Lung (tissue), 12 donors: ENCODE data around the gene RPL21. TPM values are rescaled to one million over a fixed set of nuclear protein-coding genes. Genes with fewer than 3 reads are reported as not detected.

Experiments
- ATAC-seq: fragments of 200-7000 bp; cut with Tn5 transposase; one replicate; pipeline ENCODE4 v1.9.1; 2020; ENCODE audit warnings: moderate number of reproducible peaks; ENCODE audit not compliant: insufficient read depth, low FRiP score
- DNase-seq, 3 donors: peaks; one replicate each; pipeline ENCODE4 v3.0.0-alpha.2; 2013 to 2017
- H3K27ac ChIP-seq, 2 donors: one replicate each; pipeline ENCODE4 v1.5.1; 2013; ENCODE audit warnings: mild to moderate bottlenecking in 2 of 2, moderate library complexity in 2 of 2, control low read depth in 1 of 2, inconsistent platforms in 1 of 2, low read depth in 1 of 2, low read length in 1 of 2
- H3K27me3 ChIP-seq, 3 donors: one replicate each; pipeline ENCODE4 v1.5.1; 2013; ENCODE audit warnings: low read length in 2 of 3; ENCODE audit not compliant: control insufficient read depth in 3 of 3, insufficient read depth in 3 of 3
- H3K36me3 ChIP-seq, 4 donors: one replicate each; pipeline ENCODE4 v1.5.1; 2013; ENCODE audit warnings: low read length in 4 of 4, mild to moderate bottlenecking in 1 of 4, moderate library complexity in 1 of 4; ENCODE audit not compliant: control insufficient read depth in 4 of 4, insufficient read depth in 4 of 4
- H3K4me1 ChIP-seq, 5 donors: one replicate each; pipeline ENCODE4 v1.5.1; 2013; ENCODE audit warnings: low read length in 5 of 5, mild to moderate bottlenecking in 2 of 5, moderate library complexity in 1 of 5; ENCODE audit not compliant: control insufficient read depth in 5 of 5, insufficient read depth in 5 of 5
- H3K4me3 ChIP-seq: one replicate; pipeline ENCODE4 v1.5.1; 2013; ENCODE audit warnings: mild to moderate bottlenecking, control low read depth, moderate library complexity
- H3K9ac ChIP-seq, 2 donors: one replicate each; pipeline ENCODE4 v1.5.1; 2013; ENCODE audit warnings: low read length in 2 of 2, control low read depth in 1 of 2; ENCODE audit not compliant: insufficient read depth in 1 of 2
- H3K9me3 ChIP-seq, 4 donors: one replicate each; pipeline ENCODE4 v1.5.1; 2013; ENCODE audit warnings: low read length in 3 of 4, mild to moderate bottlenecking in 1 of 4, moderate library complexity in 1 of 4; ENCODE audit not compliant: control insufficient read depth in 4 of 4, insufficient read depth in 3 of 4
- CTCF ChIP-seq: IDR thresholded peaks from 2 replicates; pipeline ENCODE4 v1.5.1; 2012; ENCODE audit warnings: mild to moderate bottlenecking; ENCODE audit errors: control extremely low read depth, extremely low read depth
- WGBS, 2 donors: extraction: QIAGEN DNeasy Blood & Tissue Kit; methylation state at CpG; one replicate each; pipeline ENCODE4 v1.1.7; 2013; 5-methylcytosine and 5-hydroxymethylcytosine counted together
- polyA plus RNA-seq, 2 donors: library from polyadenylated mRNA; stranded (reverse); fragments of 200-250 nt; gene quantifications; one replicate each; pipeline ENCODE4 v1.2.1, GENCODE V29; 2013
- total RNA-seq, 2 donors: library from RNA; depleted of rRNA in 1 of 2; stranded (reverse); fragments of >200 nt in 1 of 2; gene quantifications; one replicate each; pipeline ENCODE4 v1.2.1, GENCODE V29; 2014 to 2021
- donor health status: control.
- donor health status: control.
- donor health status: Bipolar disorder and iron deficiency.
- donor health status: healthy.
- donor health status: DM: yes; HTN: yes; CAD: no.

Gene RPL21
- total and polyA plus RNA-seq, 4 donors, result 796 to 1,951 (median 915) TPM

DNA sequence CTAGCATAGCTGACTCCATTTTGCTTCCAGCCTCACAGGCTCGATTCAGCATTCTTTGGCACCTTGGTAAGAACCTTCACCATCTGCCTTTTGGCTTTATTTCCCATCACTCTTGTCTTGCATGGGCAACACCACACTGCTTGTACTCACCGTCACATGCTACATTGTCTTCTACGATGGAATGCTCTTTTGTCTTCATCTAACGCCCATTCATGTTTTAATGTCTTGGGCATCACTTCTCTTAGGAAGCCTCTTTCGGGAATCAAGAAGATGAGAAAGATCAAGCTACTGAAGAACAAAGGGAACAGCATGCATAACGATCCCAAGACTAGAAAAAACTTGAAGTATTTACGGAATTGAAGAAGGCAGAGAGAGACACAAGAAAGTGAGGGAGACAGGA, 5.7 kb upstream of the RPL21 start:
- TF ChIP-seq CTCF, result no peak
- peaks cover 0 to 5% (median under 1%) of the 10 kb centered on the region in 4 donors for H3K36me3 ChIP-seq
- no peak overlapping the region for H3K27ac ChIP-seq
- H3K9me3 ChIP-seq, result no peaks in the 10 kb centered on the region
- 89 to 92% methylated on average over 7 of the region's 7 CpGs for WGBS, 2 donors
- H3K4me1 ChIP-seq, result peaks cover 0 to 8% (median 0%) of the 10 kb centered on the region in 5 donors
- ATAC-seq, result no peak
- H3K9ac ChIP-seq, result no peak overlapping the region
- no peaks in the 10 kb centered on the region for H3K27me3 ChIP-seq
- no peak for DNase-seq
- no peak overlapping the region for H3K4me3 ChIP-seq

- WGBS, 2 donors, result 0 to 1% methylated on average over 9 of the region's 9 CpGs
- peaks cover 0 to 24% (median 12%) of the 10 kb centered on the region in 5 donors for H3K4me1 ChIP-seq
- H3K36me3 ChIP-seq, result peaks cover 7 to 12% (median 10%) of the 10 kb centered on the region in 4 donors
- H3K9me3 ChIP-seq, result no peaks in the 10 kb centered on the region
- no peaks in the 10 kb centered on the region for H3K27me3 ChIP-seq
- peak overlapping the region; percentile 98 to 99 for H3K9ac ChIP-seq
- H3K27ac ChIP-seq, result peak overlapping the region; percentile 92 to 98
- ATAC-seq (no peak), DNase-seq (no peak)
- no peak for TF ChIP-seq CTCF
- H3K4me3 ChIP-seq, result peak overlapping the region; percentile 38
These were observed 559 bp upstream of the RPL21 start for GRCh38 chr13:27250833-27251165.

DNA sequence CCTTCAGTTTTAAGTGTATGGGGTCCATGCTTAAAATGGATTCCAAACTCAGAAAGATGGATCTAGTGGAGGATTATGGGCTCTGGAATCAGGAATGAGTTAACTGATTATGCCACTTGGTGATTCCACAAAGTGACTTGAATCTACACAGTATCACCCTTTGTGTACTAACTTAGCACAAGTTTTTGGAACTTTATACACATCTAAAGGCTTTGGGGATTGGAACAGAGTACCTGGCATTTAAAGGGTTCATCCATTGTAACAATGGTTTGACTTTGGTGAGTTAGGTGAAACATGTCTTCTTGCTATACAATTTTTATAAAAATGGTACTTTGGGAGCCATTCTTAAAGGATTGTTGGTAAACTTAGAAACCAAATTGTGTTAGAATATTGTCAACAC, 1.1 kb downstream of the RPL21 start:
- H3K27ac ChIP-seq, result peak overlapping the region in 1 of 2 donors; percentile 92
- no peak for TF ChIP-seq CTCF
- no peak for ATAC-seq
- H3K9ac ChIP-seq, result peak overlapping the region; percentile 98 to 99
- peak overlapping the region; percentile 99 for H3K4me3 ChIP-seq
- peaks cover 10 to 23% (median 16%) of the 10 kb centered on the region in 4 donors for H3K36me3 ChIP-seq
- no peak for DNase-seq
- peaks cover 0 to 24% (median 12%) of the 10 kb centered on the region in 5 donors for H3K4me1 ChIP-seq
- H3K27me3 ChIP-seq, result no peaks in the 10 kb centered on the region
- H3K9me3 ChIP-seq, result no peaks in the 10 kb centered on the region

- H3K4me3 ChIP-seq, result no peak overlapping the region
- H3K27me3 ChIP-seq, result no peaks in the 10 kb centered on the region
- H3K36me3 ChIP-seq, result peaks cover 18 to 40% (median 22%) of the 10 kb centered on the region in 4 donors
- H3K9me3 ChIP-seq, result no peaks in the 10 kb centered on the region
- DNase-seq, result no peak
- WGBS, 2 donors, result 89 to 96% methylated on average over 3 of the region's 3 CpGs
- TF ChIP-seq CTCF, result no peak
- H3K4me1 ChIP-seq, result peaks cover 0 to 16% (median 12%) of the 10 kb centered on the region in 5 donors
- H3K27ac ChIP-seq, result no peak overlapping the region
- H3K9ac ChIP-seq, result no peak overlapping the region
- ATAC-seq, result no peak
These were observed 5.8 kb downstream of the RPL21 start for GRCh38 chr13:27257233-27257568.
